GM23338 (cell line): Measurements from ENCODE around the gene CSTA. TPM values are rescaled to one million over a fixed set of nuclear protein-coding genes. Genes with fewer than 3 reads are reported as not detected.
A peak's percentile ranks its signal among the peaks of the same experiment; 100 is the strongest.

ENCODE experiments used
- ATAC-seq: fragments of 200-7000 bp; cut with Tn5 transposase; 3 replicates; pipeline ENCODE4 v1.9.1; 2020
- DNase-seq: peaks from one replicate; pipeline ENCODE4 v3.0.0-alpha.2; 2015; ENCODE audit warnings: low spot score
- H2AFZ ChIP-seq: fragments of 200-600 bp; sonication (generic); 2 replicates; pipeline ENCODE4 v1.8.0; 2016; ENCODE audit warnings: antibody characterized with exemption, mild to moderate bottlenecking, moderate library complexity
- H3F3A ChIP-seq: fragments of 200-600 bp; sonication (generic); replicated peaks from 2 replicates; pipeline ENCODE4 v1.8.0; 2017; ENCODE audit warnings: antibody characterized with exemption, mixed run types, low read depth
- H3K27ac ChIP-seq: fragments of 200-600 bp; sonication (generic); 2 replicates; pipeline ENCODE4 v1.6.1; 2016; ENCODE audit warnings: low read depth
- H3K27me3 ChIP-seq: fragments of 200-600 bp; sonication (generic); 2 replicates; pipeline ENCODE4 v1.8.0; 2016; ENCODE audit warnings: mild to moderate bottlenecking, mixed run types, moderate library complexity; ENCODE audit not compliant: insufficient read depth
- H3K36me3 ChIP-seq: fragments of 200-600 bp; sonication (generic); 2 replicates; pipeline ENCODE4 v1.8.0; 2016; ENCODE audit warnings: mild to moderate bottlenecking; ENCODE audit not compliant: insufficient read depth
- H3K4me1 ChIP-seq: fragments of 200-600 bp; sonication (generic); 2 replicates; pipeline ENCODE4 v1.8.0; 2016; ENCODE audit warnings: mild to moderate bottlenecking, moderate library complexity; ENCODE audit not compliant: insufficient read depth
- H3K4me2 ChIP-seq: fragments of 200-600 bp; sonication (generic); 2 replicates; pipeline ENCODE4 v1.7.1; 2017; ENCODE audit warnings: mixed run types
- H3K4me3 ChIP-seq: fragments of 200-600 bp; sonication (generic); 2 replicates; pipeline ENCODE4 v1.6.1; 2016; ENCODE audit warnings: mixed run types
- H3K79me2 ChIP-seq: fragments of 200-600 bp; sonication (generic); replicated peaks from 2 replicates; pipeline ENCODE4 v1.8.0; 2017; ENCODE audit warnings: mild to moderate bottlenecking; ENCODE audit not compliant: insufficient read depth
- H3K9me2 ChIP-seq: fragments of 200-600 bp; sonication (generic); 2 replicates; pipeline ENCODE4 v1.8.0; 2017; ENCODE audit not compliant: insufficient read depth
- H4K20me1 ChIP-seq: fragments of 200-600 bp; sonication (generic); replicated peaks from 2 replicates; pipeline ENCODE4 v1.8.0; 2017; ENCODE audit warnings: mild to moderate bottlenecking; ENCODE audit not compliant: insufficient read depth
- H3K27ac Mint-ChIP-seq: 2 replicates; pipeline ENCODE4 v1.8.0; 2020; ENCODE audit warnings: inconsistent platforms, mild to moderate bottlenecking, moderate library complexity, mixed read lengths
- H3K27me3 Mint-ChIP-seq: 3 replicates; pipeline ENCODE4 v1.8.0; 2022; ENCODE audit warnings: low read depth, mild to moderate bottlenecking, moderate library complexity, mixed read lengths, inconsistent platforms; ENCODE audit not compliant: insufficient read depth, poor library complexity
- H3K36me3 Mint-ChIP-seq: 3 replicates; pipeline ENCODE4 v1.8.0; 2021; ENCODE audit warnings: low read depth, mild to moderate bottlenecking, inconsistent platforms, moderate library complexity, mixed read lengths
- H3K4me1 Mint-ChIP-seq: 3 replicates; pipeline ENCODE4 v1.8.0; 2020; ENCODE audit warnings: mild to moderate bottlenecking, inconsistent platforms, mixed read lengths
- H3K4me3 Mint-ChIP-seq: 3 replicates; pipeline ENCODE4 v1.8.0; 2021; ENCODE audit warnings: moderate library complexity, mild to moderate bottlenecking, inconsistent platforms, mixed read lengths
- H3K9me3 Mint-ChIP-seq: 3 replicates; pipeline ENCODE4 v1.8.0; 2020; ENCODE audit warnings: moderate library complexity, mild to moderate bottlenecking, inconsistent platforms, mixed read lengths
- CREB1 ChIP-seq: fragments of 250-450 bp; sonication (Bioruptor Pico); IDR thresholded peaks from 2 replicates; pipeline ENCODE4 v1.5.0; 2020; ENCODE audit warnings: low read depth, mild to moderate bottlenecking, moderate library complexity
- ETS1 ChIP-seq: IDR thresholded peaks from 2 replicates; pipeline ENCODE4 v1.6.1; 2016; ENCODE audit warnings: antibody characterized with exemption
- POLR2AphosphoS5 ChIP-seq: IDR thresholded peaks from 2 replicates; pipeline ENCODE4 v1.6.1; 2016; ENCODE audit warnings: antibody characterized with exemption, low read depth
- ZNF331 ChIP-seq: fragments of 250-450 bp; sonication (Bioruptor Pico); IDR thresholded peaks from 2 replicates; pipeline ENCODE4 v1.5.0; 2020; ENCODE audit warnings: low read depth, mild to moderate bottlenecking, moderate library complexity
- polyA plus RNA-seq: library from polyadenylated mRNA; unstranded; fragments of >200 nt; fragmentation: Nextera tagmentation; extraction: Ambion mirVana; gene quantifications from 2 replicates; pipeline ENCODE4 v1.2.1, GENCODE V29; 2016
- total RNA-seq: library from RNA; depleted of rRNA; stranded (reverse); fragments of >200 nt; shearing (Covaris generic); gene quantifications from 2 replicates; pipeline ENCODE4 v1.2.3, GENCODE V29; 2014
- TF ChIP-seq, protein P1 (sequence below), 2 experiments: fragments of 200-600 bp in 1 of 2; sonication (generic) in 1 of 2; conservative IDR thresholded peaks; 2 replicates each; pipeline versions ENCODE4 v1.5.1 to v1.6.1; 2016 to 2017; ENCODE audit warnings: antibody characterized with exemption in 2 of 2, low read depth in 2 of 2, mild to moderate bottlenecking in 2 of 2, moderate library complexity in 1 of 2
- TF ChIP-seq, protein P2 (sequence below): IDR thresholded peaks from one replicate; pipeline ENCODE4 v1.6.1; 2018; ENCODE audit warnings: antibody characterized with exemption; ENCODE audit not compliant: unreplicated experiment
- TF ChIP-seq, protein P3 (sequence below): fragments of 250-450 bp; sonication (Bioruptor Pico); IDR thresholded peaks from 2 replicates; pipeline ENCODE4 v1.5.0; 2020; ENCODE audit warnings: mild to moderate bottlenecking, moderate library complexity

The CSTA gene
- total and polyA plus RNA-seq, 2 experiments from 2014 or later: 1.4 TPM; not detected in 1

GRCh38 chr3:122342803-122343202 lies 17.8 kb downstream of the CSTA start:
- Histone ChIP-seq H3F3A (no peaks in the 10 kb centered on the region), H3K36me3 (no peaks in the 10 kb centered on the region), H3K4me3 (no peak overlapping the region), H2AFZ (no peak overlapping the region), H3K27ac (no peak overlapping the region), H3K79me2 (no peaks in the 10 kb centered on the region), H3K27me3 (no peaks in the 10 kb centered on the region), H3K4me1 (no peaks in the 10 kb centered on the region), H3K4me2 (no peak overlapping the region), H4K20me1 (no peaks in the 10 kb centered on the region), H3K9me2 (no peaks in the 10 kb centered on the region)
- DNase-seq: no peak
- Mint-ChIP-seq H3K27me3 (no peaks in the 10 kb centered on the region), H3K4me3 (no peak overlapping the region), H3K27ac (no peak overlapping the region), H3K4me1 (no peaks in the 10 kb centered on the region), H3K36me3 (no peaks in the 10 kb centered on the region), H3K9me3 (peaks cover 9% of the 10 kb centered on the region; the same call in 2 of the 3 replicates)
- ATAC-seq: no peak
- TF ChIP-seq POLR2AphosphoS5: no peak
- TF ChIP-seq ZNF331: no peak
- TF ChIP-seq, protein P1, sequence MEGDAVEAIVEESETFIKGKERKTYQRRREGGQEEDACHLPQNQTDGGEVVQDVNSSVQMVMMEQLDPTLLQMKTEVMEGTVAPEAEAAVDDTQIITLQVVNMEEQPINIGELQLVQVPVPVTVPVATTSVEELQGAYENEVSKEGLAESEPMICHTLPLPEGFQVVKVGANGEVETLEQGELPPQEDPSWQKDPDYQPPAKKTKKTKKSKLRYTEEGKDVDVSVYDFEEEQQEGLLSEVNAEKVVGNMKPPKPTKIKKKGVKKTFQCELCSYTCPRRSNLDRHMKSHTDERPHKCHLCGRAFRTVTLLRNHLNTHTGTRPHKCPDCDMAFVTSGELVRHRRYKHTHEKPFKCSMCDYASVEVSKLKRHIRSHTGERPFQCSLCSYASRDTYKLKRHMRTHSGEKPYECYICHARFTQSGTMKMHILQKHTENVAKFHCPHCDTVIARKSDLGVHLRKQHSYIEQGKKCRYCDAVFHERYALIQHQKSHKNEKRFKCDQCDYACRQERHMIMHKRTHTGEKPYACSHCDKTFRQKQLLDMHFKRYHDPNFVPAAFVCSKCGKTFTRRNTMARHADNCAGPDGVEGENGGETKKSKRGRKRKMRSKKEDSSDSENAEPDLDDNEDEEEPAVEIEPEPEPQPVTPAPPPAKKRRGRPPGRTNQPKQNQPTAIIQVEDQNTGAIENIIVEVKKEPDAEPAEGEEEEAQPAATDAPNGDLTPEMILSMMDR (conservative IDR thresholded peaks at IDR 0.05; ENCODE audit: low read depth in 2 of 2): 0 out of 4 replicates have a peak, but pooled peaks of 1 of the 2 experiments have one; percentile 1
- no peak for TF ChIP-seq CREB1 (CRISPR knock-in tag)

GRCh38 chr3:122343654-122344053 lies 18.6 kb downstream of the CSTA start:
- no peaks in the 10 kb centered on the region for H3K27me3 ChIP-seq
- H2AFZ ChIP-seq: no peak overlapping the region
- no peak overlapping the region for H3K4me2 ChIP-seq
- H3K4me3 Mint-ChIP-seq: no peak overlapping the region
- no peak for DNase-seq
- no peaks in the 10 kb centered on the region for H3K9me2 ChIP-seq
- no peaks in the 10 kb centered on the region for H3K36me3 Mint-ChIP-seq
- no peaks in the 10 kb centered on the region for H3K36me3 ChIP-seq
- no peak overlapping the region for H3K27ac Mint-ChIP-seq
- TF ChIP-seq, protein P2, sequence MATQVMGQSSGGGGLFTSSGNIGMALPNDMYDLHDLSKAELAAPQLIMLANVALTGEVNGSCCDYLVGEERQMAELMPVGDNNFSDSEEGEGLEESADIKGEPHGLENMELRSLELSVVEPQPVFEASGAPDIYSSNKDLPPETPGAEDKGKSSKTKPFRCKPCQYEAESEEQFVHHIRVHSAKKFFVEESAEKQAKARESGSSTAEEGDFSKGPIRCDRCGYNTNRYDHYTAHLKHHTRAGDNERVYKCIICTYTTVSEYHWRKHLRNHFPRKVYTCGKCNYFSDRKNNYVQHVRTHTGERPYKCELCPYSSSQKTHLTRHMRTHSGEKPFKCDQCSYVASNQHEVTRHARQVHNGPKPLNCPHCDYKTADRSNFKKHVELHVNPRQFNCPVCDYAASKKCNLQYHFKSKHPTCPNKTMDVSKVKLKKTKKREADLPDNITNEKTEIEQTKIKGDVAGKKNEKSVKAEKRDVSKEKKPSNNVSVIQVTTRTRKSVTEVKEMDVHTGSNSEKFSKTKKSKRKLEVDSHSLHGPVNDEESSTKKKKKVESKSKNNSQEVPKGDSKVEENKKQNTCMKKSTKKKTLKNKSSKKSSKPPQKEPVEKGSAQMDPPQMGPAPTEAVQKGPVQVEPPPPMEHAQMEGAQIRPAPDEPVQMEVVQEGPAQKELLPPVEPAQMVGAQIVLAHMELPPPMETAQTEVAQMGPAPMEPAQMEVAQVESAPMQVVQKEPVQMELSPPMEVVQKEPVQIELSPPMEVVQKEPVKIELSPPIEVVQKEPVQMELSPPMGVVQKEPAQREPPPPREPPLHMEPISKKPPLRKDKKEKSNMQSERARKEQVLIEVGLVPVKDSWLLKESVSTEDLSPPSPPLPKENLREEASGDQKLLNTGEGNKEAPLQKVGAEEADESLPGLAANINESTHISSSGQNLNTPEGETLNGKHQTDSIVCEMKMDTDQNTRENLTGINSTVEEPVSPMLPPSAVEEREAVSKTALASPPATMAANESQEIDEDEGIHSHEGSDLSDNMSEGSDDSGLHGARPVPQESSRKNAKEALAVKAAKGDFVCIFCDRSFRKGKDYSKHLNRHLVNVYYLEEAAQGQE: no peak
- TF ChIP-seq, protein P3, sequence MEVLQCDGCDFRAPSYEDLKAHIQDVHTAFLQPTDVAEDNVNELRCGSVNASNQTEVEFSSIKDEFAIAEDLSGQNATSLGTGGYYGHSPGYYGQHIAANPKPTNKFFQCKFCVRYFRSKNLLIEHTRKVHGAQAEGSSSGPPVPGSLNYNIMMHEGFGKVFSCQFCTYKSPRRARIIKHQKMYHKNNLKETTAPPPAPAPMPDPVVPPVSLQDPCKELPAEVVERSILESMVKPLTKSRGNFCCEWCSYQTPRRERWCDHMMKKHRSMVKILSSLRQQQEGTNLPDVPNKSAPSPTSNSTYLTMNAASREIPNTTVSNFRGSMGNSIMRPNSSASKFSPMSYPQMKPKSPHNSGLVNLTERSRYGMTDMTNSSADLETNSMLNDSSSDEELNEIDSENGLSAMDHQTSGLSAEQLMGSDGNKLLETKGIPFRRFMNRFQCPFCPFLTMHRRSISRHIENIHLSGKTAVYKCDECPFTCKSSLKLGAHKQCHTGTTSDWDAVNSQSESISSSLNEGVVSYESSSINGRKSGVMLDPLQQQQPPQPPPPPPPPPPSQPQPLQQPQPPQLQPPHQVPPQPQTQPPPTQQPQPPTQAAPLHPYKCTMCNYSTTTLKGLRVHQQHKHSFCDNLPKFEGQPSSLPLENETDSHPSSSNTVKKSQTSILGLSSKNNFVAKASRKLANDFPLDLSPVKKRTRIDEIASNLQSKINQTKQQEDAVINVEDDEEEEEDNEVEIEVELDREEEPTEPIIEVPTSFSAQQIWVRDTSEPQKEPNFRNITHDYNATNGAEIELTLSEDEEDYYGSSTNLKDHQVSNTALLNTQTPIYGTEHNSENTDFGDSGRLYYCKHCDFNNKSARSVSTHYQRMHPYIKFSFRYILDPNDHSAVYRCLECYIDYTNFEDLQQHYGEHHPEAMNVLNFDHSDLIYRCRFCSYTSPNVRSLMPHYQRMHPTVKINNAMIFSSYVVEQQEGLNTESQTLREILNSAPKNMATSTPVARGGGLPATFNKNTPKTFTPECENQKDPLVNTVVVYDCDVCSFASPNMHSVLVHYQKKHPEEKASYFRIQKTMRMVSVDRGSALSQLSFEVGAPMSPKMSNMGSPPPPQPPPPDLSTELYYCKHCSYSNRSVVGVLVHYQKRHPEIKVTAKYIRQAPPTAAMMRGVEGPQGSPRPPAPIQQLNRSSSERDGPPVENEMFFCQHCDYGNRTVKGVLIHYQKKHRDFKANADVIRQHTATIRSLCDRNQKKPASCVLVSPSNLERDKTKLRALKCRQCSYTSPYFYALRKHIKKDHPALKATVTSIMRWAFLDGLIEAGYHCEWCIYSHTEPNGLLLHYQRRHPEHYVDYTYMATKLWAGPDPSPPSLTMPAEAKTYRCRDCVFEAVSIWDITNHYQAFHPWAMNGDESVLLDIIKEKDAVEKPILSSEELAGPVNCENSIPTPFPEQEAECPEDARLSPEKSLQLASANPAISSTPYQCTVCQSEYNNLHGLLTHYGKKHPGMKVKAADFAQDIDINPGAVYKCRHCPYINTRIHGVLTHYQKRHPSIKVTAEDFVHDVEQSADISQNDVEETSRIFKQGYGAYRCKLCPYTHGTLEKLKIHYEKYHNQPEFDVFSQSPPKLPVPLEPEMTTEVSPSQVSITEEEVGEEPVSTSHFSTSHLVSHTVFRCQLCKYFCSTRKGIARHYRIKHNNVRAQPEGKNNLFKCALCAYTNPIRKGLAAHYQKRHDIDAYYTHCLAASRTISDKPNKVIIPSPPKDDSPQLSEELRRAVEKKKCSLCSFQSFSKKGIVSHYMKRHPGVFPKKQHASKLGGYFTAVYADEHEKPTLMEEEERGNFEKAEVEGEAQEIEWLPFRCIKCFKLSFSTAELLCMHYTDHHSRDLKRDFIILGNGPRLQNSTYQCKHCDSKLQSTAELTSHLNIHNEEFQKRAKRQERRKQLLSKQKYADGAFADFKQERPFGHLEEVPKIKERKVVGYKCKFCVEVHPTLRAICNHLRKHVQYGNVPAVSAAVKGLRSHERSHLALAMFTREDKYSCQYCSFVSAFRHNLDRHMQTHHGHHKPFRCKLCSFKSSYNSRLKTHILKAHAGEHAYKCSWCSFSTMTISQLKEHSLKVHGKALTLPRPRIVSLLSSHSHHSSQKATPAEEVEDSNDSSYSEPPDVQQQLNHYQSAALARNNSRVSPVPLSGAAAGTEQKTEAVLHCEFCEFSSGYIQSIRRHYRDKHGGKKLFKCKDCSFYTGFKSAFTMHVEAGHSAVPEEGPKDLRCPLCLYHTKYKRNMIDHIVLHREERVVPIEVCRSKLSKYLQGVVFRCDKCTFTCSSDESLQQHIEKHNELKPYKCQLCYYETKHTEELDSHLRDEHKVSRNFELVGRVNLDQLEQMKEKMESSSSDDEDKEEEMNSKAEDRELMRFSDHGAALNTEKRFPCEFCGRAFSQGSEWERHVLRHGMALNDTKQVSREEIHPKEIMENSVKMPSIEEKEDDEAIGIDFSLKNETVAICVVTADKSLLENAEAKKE (CRISPR knock-in tag): no peak
- TF ChIP-seq ETS1: no peak
- no peak for TF ChIP-seq POLR2AphosphoS5
- H3K4me1 ChIP-seq: no peaks in the 10 kb centered on the region
- peaks cover 12% of the 10 kb centered on the region; the same call in 2 of the 3 replicates for H3K9me3 Mint-ChIP-seq
- no peaks in the 10 kb centered on the region for H4K20me1 ChIP-seq
- no peak for ATAC-seq
- H3K79me2 ChIP-seq: no peaks in the 10 kb centered on the region
- H3K4me1 Mint-ChIP-seq: no peaks in the 10 kb centered on the region
- H3K4me3 ChIP-seq: no peak overlapping the region
- no peaks in the 10 kb centered on the region for H3K27me3 Mint-ChIP-seq
- H3K27ac ChIP-seq: no peak overlapping the region
- H3F3A ChIP-seq: no peaks in the 10 kb centered on the region
